NCI-H146 treated with DMSO at 0.1 percent for 48 hours (cell line): ENCODE data around the gene HSF5.
A peak's percentile ranks its signal among the peaks of the same experiment; 100 is the strongest.
"Not testable (repeated sequence)": the region's sequence is repeated elsewhere in the genome, so short reads cannot be mapped to it uniquely, and the experiment has no call there.

ENCODE experiments used
- DNase-seq: peaks from one replicate; lab custom pipeline; 2025; ENCODE audit not compliant: unreplicated experiment; lab: John Stamatoyannopoulos, UW

The HSF5 gene

GRCh38 chr17:58517378-58517927 is 29.2 kb upstream of the HSF5 start:
- no peak for DNase-seq

GRCh38 chr17:58516644-58517377 is 28.6 kb upstream of the HSF5 start:
- DNase-seq, result no peak

DNA sequence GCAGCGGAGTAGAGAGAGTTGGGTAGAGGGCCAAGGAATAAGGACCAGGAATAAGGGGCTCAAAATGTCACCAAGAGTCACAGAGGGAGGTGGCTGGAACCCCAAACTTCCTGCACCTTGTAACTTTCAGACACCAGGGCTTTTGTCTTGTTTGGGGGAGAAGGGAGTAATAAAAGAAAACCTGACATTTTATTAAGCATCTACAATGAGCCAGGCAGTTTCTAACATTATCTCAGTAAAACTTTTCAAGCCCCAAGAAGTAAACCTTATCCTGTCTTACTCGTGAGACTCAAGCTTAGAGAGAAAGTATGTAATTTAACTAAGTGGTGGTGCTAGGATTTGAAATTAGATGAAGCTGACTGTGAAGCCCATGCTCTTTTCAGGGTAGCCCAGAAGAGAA is 27.1 kb upstream of the HSF5 start:
- DNase-seq, result no peak

DNA sequence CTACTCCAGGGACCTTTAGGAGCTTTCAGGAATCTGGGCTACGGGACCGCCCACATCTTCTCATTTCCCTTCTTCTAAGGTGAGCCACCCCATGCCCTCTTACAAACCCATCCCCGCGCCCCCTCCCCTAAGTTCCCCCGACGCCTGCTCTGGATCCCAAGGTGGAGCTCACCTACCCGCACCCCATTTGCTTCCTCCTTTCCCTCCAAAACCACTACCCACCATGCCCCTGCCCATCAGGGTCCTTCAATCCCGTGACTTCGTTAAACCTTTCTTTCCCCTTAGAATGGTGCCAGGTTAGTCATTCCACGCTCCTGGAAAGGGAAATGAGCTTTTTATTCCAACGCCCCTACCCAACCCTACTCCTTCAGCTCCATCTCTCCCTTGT is 26.6 kb upstream of the HSF5 start:
- DNase-seq, result no peak

GRCh38 chr17:58513965-58514769 is 26.0 kb upstream of the HSF5 start, which contains the start of gene MTMR4:
MTMR4 (minus strand) TSS chr17:58514638; CDS start chr17:58514407, 231 bp downstream.
- DNase-seq, result peak; percentile 75

DNA sequence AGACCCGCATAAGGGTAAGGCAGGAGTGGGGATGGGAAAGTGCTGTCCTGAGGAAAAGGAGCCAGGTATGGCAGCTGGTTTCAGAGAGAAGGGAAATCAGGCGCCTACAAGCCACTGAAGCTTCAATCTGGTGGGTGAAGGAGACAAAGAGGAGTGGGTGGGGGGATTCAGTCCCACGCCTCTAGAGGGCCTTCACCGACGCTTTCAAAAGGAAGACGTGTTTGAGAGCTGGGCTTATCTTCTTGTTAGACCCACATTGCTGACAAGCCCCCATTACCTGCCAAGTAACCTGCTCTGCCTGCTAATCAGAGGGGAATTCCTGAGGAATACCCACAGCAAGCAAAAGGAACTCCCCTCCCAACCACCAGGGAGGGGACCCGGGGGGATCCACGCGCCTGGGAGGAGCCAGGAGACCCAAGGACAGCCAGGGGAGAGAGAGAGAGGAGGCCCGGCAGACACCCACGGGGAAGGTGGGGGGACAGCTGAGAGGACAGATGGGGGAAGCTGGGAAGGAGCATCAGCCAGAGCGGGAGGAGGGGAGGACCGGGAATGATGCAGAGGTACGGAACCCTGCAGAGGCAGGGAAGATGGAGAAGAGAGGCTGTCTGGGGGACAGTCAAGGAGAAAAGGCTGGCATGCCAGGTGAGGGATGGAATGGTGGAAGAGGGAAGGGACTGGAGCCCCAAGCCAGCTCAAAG is 25.2 kb upstream of the HSF5 start:
- DNase-seq, result no peak

DNA sequence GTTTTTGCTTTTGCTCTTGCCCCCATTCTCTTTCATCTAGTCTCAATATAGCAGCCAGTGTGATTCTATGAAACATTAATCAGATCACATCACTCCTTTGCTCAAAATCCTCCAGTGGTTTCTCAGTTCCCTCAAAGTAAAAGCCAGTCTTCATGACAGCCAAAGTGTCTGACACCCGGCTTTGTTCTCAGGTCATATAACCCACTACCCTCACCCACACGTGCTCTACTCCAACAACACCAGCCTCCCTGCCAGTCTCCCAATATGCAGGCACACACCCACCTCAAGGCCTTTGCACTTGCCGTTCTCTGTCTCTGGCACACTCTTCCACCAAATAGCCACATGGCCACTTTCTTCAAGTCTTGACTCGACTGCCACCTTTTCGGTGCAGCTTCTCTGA is 21.9 kb upstream of the HSF5 start:
- no peak for DNase-seq

- no peak for DNase-seq
Observed at GRCh38 chr17:58508341-58509067, 20.3 kb upstream of the HSF5 start.

GRCh38 chr17:58507123-58507634 is 19.0 kb upstream of the HSF5 start:
- no peak for DNase-seq

DNA sequence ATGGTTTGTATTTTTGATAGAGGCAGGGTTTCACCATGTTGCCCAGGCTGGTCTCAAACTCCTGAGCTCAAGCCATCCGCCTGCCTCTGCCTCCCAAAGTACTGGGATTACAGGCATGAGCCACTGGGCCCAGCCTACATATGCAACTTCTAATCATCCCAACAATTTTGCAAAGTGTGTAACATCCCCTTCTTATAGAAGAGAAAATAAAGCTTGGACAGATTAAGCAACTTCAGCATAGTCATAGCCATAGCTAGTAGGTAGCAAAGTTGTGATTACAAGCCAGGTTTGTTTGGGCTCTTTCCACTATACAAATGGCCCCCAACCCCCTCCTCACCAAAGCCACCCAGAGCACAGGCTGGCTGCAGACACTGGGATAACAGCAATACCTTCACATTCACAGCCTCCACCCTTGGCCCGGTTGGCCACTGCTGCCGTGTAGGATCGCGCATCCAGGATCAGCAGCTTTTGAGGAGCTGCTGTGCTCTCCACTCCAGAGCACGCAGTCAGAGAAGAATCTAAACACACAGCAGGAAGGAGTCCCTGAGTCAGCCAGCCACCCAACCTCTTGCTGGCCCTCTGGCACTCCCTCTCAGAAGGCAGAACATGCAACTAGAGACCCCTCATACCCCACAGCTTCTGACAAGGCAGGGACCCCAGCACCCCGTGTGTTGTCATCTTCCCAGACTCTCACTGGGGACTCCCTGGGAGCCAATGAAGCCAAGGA is 18.3 kb upstream of the HSF5 start:
- DNase-seq, result no peak

- no peak for DNase-seq
Observed at GRCh38 chr17:58504826-58505351, 16.7 kb upstream of the HSF5 start.

DNA sequence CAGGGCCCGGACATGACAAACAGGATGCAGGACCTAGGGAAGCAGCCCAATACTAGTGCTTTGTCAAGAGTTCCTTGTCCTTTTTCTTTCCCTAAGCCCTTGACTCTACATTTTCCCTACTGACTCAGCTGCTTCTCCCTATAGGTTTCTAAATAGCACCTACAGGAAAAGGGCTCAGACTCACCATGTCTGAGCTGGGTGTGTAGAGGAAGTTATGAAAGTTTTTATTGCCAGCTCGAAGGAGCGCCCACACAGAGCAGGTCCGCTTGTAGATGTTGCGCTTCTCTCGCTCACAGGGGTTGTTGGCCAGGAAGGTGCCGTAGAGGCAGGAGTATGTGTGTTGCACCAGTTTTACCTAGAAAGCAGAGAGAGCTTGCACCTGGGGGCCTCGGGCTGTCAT is 15.7 kb upstream of the HSF5 start:
- no peak for DNase-seq

DNA sequence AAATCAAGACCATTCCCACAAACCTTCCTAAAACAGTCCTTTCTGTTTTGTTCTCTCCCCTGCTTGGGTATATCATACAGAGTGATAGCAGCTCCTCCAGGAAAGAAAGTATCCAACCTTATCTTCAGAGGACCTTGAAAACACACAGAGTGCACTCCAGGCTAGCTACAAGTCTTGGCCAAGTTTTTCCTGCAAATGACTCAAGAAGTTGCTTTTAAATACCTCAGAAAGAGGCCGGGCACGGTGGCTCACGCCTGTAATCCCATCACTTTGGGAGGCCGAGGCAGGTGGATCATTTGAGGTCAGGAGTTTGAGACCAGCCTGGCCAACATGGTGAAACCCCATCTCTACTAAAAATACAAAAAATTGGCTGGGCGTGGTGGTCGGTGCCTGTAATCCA is 14.9 kb upstream of the HSF5 start:
- DNase-seq, result not testable (repeated sequence)

GRCh38 chr17:58501451-58501850 is 13.2 kb upstream of the HSF5 start:
- no peak for DNase-seq

DNA sequence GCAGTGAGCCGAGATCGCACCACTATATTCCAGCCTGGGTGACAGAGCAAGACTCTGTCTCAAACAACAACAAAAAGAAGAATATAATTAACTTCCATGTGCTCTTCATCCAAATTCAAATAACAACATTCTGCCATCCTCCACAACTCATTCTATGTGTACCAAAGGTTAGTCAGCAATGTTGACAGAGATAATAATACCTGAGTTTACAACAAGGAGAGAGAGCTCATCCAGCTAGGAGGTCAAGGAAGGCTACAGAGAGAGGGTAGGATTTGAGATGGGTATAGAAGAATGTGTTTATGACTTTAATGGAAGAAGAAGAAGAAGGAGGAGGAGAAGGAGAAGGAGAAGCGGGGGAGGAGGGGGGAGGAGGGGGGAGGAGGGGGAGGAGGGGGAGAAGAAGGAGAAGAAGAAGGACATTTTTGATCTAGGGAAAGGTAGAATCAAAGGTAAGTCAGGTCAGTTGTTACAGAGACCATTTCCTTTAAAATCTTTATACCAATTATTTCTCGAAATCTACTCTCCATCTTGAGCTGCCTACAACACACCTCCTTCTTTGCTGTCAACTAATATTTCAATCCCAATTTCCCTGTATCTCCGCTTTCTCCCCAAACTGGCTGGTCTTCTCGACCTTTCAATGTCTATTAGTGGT is 10.1 kb upstream of the HSF5 start:
- DNase-seq, result no peak

- no peak for DNase-seq
Observed at GRCh38 chr17:58493506-58493905, 5.3 kb upstream of the HSF5 start.

DNA sequence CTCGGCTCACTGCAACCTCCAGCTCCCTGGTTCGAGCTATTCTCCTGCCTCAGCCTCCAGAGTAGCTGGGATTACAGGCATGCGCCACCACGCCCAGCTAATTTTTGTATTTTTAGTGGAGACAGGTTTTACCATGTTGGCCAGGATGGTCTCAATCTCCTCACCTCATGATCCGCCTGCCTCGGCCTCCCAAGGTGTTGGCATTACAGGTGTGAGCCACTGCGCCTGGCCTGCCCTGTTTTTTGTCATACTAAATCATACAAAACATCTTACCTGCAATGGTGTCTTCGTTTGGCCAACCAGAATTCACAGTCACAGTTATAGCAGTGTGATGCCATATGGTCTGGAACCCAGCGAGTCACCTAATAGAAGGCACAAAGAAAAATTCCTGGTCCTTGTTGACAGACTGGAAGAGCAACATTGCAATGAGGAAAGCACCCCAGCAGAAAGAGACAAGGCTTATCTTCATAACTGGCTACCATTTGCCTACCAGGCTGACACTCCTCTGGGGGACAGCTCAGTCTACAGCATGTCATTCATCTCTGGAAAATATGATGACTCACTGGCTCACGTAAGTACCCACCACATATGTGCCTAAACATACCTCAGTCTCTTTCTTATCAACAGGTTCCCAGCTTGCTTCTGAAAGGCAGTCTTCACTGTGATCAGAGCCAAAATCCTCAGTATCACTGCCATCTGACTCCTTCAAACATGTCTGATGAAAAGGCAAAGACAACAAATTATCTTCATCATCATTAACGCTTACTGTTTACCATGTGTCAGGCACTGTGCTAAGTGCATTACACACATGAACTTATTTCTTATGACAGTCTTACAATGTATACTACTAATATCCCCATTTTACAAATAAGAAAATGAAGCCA is 4.3 kb upstream of the HSF5 start:
- no peak for DNase-seq

DNA sequence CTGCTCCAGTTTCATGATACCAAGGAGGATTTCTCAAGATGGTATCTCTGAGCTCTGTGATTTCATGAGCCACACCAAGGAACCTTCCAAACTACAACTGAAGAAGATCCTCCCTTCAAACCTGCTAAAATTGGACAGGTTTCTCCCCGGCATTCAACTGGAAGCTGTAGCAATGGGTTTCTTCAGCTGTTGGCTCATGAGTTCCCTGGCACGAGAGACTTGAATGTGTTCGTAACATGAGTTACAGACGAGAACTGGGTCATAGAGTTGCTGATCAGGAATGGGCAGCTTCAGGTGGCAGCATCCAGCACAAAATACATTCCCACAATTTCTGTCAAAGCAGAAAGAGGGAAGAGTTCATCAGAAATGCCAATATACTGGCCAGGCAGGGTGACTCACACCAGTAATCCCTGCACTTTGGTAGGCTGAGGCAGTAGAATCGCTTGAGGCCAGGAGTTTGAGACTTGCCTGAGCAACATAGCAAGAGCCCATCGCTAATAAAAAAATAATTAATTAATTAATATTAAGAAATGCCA is 3.4 kb upstream of the HSF5 start:
- no peak for DNase-seq
